ENCODE results near the gene PRSS1. TPM values are rescaled to one million over a fixed set of nuclear protein-coding genes. Genes with fewer than 3 reads are reported as not detected.
"Not testable (repeated sequence)": the region's sequence is repeated elsewhere in the genome, so short reads cannot be mapped to it uniquely, and the experiment has no call there.

The PRSS1 gene
- total RNA-seq, 4 donors from 2014 or later = 0.94 TPM; not detected in 3

- no peaks in the 10 kb centered on the region for H3K27me3 ChIP-seq
These were observed 10.9 kb downstream of the PRSS1 start for GRCh38 chr7:142760071-142760642.

GRCh38 chr7:142761606-142762005, 12.3 kb downstream of the PRSS1 start:
- H3K4me3 ChIP-seq, H3K4me1 ChIP-seq, H3K27ac ChIP-seq, H3K36me3 ChIP-seq, H3K9me3 ChIP-seq, H3K27me3 ChIP-seq, ATAC-seq: not testable (repeated sequence)
- WGBS, 2 donors (ENCODE audit: low coverage in 1 of 2) = 85% methylated on average over 2 of the region's 2 CpGs; no CpG with 5 or more reads in 1 of the 2 donors

More at GRCh38 chr7:142760071-142760642, 10.9 kb downstream of the PRSS1 start:
- Histone ChIP-seq H3K9me3 (no peaks in the 10 kb centered on the region), H3K27ac (no peak overlapping the region), H3K4me3 (no peak overlapping the region), H3K4me1 (no peaks in the 10 kb centered on the region), H3K36me3 (no peaks in the 10 kb centered on the region)
- ATAC-seq = no peak
- TF ChIP-seq EP300 (IDR thresholded peaks at IDR 0.05) (no peak), POLR2AphosphoS5 (IDR thresholded peaks at IDR 0.05) (no peak), CTCF (IDR thresholded peaks at IDR 0.05) (no peak), POLR2A (IDR thresholded peaks at IDR 0.05) (no peak)
- WGBS, 2 donors (ENCODE audit: low coverage in 1 of 2) = 72 to 93% methylated on average over 4 to 5 of the region's 5 CpGs

GRCh38 chr7:142762104-142762503, 12.8 kb downstream of the PRSS1 start:
- no peak for ATAC-seq
- WGBS, 2 donors (ENCODE audit: low coverage in 1 of 2) = 100% methylated on average over 1 of the region's 1 CpG; no CpG with 5 or more reads in 1 of the 2 donors
- Histone ChIP-seq H3K27ac (no peak overlapping the region), H3K9me3 (no peaks in the 10 kb centered on the region), H3K4me1 (no peaks in the 10 kb centered on the region), H3K27me3 (no peaks in the 10 kb centered on the region), H3K36me3 (no peaks in the 10 kb centered on the region), H3K4me3 (no peak overlapping the region)
- no peak for TF ChIP-seq CTCF (IDR thresholded peaks at IDR 0.05)
- TF ChIP-seq POLR2AphosphoS5 (IDR thresholded peaks at IDR 0.05) = no peak
- TF ChIP-seq EP300 (IDR thresholded peaks at IDR 0.05) = no peak
- TF ChIP-seq POLR2A (IDR thresholded peaks at IDR 0.05) = no peak

- no peak for ATAC-seq
- no peaks in the 10 kb centered on the region for H3K36me3 ChIP-seq
- TF ChIP-seq CTCF (IDR thresholded peaks at IDR 0.05) = no peak
- no peak for TF ChIP-seq POLR2A (IDR thresholded peaks at IDR 0.05)
- no peak for TF ChIP-seq EP300 (IDR thresholded peaks at IDR 0.05)
- no peak for TF ChIP-seq POLR2AphosphoS5 (IDR thresholded peaks at IDR 0.05)
- H3K27ac ChIP-seq = no peak overlapping the region
- no peak overlapping the region for H3K4me3 ChIP-seq
- H3K27me3 ChIP-seq = peaks cover 23% of the 10 kb centered on the region
- no peaks in the 10 kb centered on the region for H3K4me1 ChIP-seq
- H3K9me3 ChIP-seq = no peaks in the 10 kb centered on the region
- WGBS, 2 donors (ENCODE audit: low coverage in 1 of 2) = 69 to 80% methylated on average over 1 to 3 of the region's 3 CpGs
These were observed 18.2 kb downstream of the PRSS1 start for GRCh38 chr7:142767451-142767850.

GRCh38 chr7:142767861-142768260, 18.6 kb downstream of the PRSS1 start:
- no peaks in the 10 kb centered on the region for H3K4me1 ChIP-seq
- peaks cover 23% of the 10 kb centered on the region for H3K27me3 ChIP-seq
- no peak overlapping the region for H3K4me3 ChIP-seq
- no peaks in the 10 kb centered on the region for H3K9me3 ChIP-seq
- no peak overlapping the region for H3K27ac ChIP-seq
- no peak for TF ChIP-seq POLR2AphosphoS5 (IDR thresholded peaks at IDR 0.05)
- TF ChIP-seq CTCF (IDR thresholded peaks at IDR 0.05) = no peak
- no peak for TF ChIP-seq EP300 (IDR thresholded peaks at IDR 0.05)
- no peak for TF ChIP-seq POLR2A (IDR thresholded peaks at IDR 0.05)
- ATAC-seq = no peak
- 67 to 100% methylated on average over 1 of the region's 1 CpG for WGBS, 2 donors (ENCODE audit: low coverage in 1 of 2)
- H3K36me3 ChIP-seq = no peaks in the 10 kb centered on the region

- not testable (repeated sequence) for H3K27ac ChIP-seq, H3K4me1 ChIP-seq, H3K9me3 ChIP-seq, ATAC-seq, H3K4me3 ChIP-seq, H3K36me3 ChIP-seq
- 62 to 74% methylated on average over 3 of the region's 3 CpGs for WGBS, 2 donors (ENCODE audit: low coverage in 1 of 2)
- H3K27me3 ChIP-seq = peaks cover 23% of the 10 kb centered on the region
These were observed 19.6 kb downstream of the PRSS1 start for GRCh38 chr7:142768885-142769284.

Data from gastroesophageal sphincter (tissue), 4 donors.